GM19025 (cell line): ENCODE data around the gene SYNGAP1.
"Not testable (repeated sequence)": the region's sequence is repeated elsewhere in the genome, so short reads cannot be mapped to it uniquely, and the experiment has no call there.

Experiments used
- ATAC-seq: cut with Tn5 transposase; IDR thresholded peaks from one replicate; pipeline ENCODE4 v1.9.1; 2021; ENCODE audit warnings: mild to moderate bottlenecking, low read depth, moderate library complexity; ENCODE audit not compliant: unreplicated experiment

The SYNGAP1 gene

DNA sequence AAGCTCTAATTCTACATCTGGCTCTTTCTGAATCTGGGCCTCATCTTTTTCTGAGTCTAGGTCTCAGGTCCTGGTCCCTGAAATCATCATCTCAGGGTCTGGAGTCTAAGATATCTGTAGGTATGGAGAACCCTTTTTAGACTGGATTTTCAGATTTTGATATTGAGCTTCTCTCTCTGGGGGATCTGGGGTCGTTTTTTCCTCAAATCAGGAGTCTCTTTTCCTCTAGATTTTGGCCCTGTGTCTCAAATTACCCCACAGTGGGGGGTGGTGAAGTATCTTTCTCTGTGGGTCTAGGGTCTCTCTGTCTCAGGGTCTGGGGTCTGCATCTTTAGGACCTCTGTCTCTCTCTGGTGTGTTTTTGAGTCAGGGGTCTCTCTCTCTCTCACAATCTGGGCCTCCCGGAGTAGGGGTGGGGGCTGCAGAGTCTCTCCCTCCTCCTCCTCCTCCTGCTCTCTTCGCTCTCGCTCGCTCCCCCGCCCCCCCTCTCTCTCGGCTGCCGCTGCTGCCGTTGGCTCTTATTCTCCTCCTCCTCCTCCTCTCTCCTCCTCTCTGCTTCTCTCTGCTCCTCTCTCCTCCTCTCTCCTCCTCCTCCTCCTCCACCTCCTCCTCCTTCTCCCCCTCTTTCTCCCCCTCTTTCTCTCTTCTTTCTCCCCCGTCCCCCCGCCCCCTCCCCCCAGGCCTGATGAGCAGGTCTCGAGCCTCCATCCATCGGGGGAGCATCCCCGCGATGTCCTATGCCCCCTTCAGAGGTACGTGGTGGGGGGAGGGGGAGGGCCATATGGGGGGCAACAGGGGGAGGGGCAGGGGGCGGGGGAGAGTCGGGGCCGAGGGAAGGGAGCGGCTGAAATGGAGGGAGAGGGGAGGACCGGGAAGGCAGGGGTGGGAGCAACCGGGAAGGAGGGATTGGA, at the start of gene SYNGAP1:
Gene SYNGAP1, plus strand, starts transcription at position 486 of the 911 bp plus-strand sequence. Its CDS starts 200 bp downstream, at position 686.
- no peak for ATAC-seq

DNA sequence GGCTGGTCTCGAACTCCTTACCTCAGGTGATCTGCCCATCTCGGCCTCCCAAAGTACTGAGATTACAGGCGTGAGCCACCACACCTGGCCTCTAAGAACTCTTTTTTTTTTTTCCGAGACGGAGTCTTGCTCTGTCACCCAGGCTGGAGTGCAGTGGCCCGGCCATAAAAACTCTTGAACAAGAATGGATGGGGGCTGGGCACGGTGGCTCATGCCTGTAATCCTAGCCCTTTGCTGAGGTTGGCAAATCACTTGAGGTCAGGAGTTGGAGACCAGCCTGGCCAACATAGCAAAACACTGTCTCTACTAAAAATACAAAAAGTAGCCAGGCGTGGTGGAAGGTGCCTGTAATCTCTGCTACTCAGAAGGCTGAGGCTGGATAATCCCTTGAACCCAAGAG, 48.0 kb upstream of the SYNGAP1 start:
- not testable (repeated sequence) for ATAC-seq

DNA sequence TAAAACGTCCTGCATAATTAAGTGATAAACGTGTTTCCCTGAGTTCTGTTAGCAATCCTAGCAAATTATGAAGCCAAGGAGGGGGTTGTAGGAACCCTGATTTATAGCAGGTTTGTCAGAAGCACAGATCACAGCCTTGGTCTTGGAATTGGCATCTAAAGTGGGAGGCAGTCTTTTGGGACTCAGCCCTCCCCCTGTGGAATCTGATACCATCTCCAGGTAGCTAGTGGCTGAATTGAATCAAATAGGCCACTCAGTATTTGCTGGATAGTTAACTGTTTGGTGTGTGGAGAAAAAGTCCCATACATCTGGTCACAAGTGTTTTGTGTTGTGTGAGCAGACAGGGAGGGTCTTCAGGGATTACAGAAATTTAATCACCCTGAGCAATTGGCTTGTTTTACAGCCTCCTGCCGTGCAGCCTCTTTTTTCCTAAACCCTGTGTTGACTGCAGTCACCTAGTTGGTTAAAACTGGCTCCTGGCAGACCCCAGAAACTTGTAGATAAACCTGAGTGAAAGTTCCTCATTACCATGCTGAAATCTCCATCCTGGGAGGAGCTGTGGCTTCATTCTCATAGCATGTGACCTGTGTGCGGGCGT, 47.2 kb upstream of the SYNGAP1 start:
- ATAC-seq = no peak

DNA sequence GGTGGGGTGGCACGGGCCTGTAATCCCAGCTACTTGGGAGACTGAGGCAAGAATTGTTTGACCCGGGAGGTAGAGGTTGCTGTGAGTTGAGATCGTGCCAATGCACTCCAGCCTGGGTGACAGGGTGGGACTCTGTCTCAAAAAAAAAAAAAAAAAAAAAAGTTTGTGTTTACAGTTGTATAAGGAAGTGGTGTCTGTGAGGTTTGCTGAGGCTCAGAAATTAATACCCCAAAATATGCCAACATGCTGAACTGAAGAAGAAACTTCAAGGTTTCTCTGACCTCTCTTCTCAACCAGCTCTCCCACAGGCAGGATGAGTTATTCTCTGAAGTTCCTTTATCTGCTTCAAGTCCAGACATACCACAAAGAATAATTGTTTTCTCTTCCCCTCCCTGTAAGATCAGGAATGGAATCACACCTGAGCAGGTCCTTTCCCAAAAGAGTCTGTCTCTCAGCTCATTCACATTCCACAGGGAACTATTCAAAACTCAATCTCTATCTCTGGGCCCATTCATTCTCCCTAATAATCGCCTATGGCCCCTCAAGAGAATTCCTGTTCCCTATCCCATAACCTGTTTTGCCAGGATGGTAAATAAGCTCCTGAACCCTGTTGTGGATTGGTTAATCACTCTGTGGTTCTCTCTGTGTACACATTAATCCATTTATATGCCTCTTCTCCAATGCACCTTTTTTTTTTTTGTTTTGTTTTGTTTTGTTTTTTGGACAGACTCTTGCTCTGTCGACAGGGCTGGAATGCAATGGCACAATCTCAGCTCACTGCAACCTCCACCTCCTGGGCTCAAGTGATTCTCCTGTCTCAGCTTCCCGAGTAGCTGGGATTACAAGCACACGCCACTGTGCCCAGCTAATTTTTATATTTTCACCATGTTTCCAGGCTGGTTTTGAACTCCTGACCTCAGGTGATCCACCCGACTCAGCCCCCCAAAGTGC, 45.6 kb upstream of the SYNGAP1 start:
- ATAC-seq = no peak

DNA sequence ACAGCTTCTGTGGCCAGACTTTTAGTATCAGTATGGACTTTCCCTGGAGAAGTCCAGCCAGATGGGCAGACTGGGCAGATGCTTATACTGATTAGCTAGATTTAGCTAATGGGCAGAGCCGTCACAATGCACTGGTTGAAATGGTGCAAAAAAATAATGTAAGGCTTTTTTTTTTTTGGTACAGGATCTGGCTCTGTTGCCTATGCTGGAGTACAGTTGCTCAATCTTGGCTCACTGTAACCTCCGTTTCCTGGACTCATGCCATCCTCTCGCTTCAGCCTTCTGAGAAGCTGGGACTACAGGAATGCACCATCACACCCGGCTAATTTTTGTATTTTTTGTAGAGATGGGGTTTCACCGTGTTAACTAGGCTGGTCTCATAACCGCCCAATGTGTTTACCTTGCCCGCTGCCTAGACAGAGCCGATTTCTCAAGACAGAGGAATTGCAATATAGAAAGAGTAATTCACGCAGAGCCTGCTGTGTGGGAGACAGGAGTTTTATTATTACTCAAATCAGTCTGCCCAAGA, 44.7 kb upstream of the SYNGAP1 start:
- no peak for ATAC-seq

DNA sequence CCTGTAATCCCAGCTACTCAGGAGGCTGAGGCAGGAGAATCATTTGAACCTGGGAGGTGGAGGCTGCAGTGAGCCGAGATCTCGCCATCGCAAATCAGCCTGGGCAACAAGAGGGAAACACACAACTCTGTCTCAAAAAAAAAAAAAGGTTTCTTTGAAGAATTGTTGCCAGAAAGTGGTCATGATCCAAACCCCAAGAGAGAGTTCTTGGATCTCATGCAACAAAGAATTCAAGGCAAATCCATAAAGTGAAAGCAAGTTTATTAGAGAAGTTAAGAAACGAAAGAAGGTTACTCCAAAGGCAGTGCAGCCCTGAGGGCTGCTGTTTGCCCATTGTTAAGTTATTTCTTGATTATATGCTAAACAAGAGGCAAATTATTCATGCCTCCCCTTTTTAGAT, 42.7 kb upstream of the SYNGAP1 start:
- ATAC-seq = no peak

DNA sequence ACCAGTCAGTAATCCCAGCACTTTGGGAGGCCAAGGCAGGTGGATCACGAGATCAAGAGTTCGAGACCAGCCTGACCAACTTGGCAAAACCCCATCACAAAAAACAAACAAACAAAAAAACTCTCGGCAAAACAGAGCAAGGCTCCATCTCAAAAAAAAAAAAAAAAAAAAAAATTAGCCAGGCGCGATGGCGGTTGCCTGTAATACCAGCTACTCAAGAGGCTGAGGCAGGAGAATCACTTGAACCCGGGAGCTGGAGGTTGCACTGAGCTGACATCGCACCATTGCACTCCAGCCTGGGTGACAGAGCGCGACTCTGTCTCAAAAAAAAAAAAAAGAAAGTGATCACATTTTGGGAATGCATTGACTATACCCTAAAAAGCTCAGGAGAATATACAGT, 40.7 kb upstream of the SYNGAP1 start:
- ATAC-seq = not testable (repeated sequence)

DNA sequence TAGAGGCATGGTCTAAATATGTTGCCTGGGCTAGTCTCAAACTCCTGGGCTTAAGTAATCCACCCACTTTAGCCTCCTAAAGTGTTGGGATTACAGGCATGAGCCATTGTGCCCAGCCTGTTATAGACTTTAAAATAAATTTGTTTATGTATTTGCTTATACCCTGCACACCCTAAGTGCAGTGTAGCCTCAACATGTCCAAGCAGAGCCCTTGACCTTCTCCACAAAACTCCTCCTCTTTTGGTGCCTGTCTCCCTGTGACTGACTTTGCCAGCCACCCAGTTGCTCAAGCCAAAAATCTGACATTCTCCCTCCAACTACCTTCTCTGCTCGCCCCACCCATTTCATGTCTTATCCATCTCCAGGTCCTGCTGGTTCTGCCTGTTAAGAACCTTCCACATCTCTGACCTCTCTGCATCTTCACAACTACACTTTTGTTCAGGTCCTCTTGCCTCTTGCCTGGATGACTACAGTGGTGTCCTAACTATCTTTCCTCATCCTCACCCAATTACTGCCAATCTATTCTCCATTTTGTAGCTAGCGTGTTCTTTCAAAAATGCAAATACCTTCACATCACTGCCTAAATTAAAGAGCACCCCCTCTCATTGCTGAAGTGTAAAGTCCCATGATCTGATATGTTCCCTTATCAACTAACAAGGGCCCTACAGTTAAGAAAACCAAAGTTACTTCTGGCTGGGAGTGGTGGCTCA, 39.4 kb upstream of the SYNGAP1 start:
- ATAC-seq = no peak

DNA sequence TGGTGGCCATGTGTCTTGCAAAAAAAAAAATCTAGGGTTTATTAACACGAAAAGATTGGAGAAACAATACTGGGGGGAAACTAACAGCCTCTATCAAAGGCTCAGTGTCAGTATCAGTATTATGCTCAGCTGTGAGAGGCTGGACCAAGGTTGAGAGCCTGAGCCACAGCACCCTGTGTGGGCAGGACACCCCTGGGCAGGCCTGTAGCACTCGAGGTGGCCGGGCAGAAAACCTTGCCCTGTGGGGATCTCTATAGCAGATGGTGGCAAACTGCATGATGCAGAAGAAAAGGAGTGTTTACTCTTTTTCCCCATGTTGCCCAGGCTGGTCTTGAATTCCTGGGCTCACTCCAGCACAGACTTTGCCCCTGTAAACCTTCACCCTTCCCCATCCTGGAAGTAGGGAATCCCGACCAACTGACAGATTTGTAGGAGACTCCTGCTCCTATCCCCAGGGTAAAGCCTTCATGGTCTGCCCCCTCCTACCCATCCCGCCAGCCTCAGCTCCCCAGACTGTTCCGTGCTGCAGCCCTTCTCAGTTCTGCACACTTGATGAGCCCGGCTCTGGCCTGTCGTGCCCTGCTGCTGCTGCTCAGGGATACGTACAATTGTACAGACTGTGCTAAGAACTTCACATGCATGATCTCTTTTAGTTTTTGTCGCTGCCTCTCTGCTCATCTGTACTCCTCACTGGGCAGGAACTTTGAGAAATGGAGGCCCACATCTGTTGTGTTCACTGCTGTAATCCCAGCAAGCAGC, 36.3 kb upstream of the SYNGAP1 start:
- no peak for ATAC-seq

DNA sequence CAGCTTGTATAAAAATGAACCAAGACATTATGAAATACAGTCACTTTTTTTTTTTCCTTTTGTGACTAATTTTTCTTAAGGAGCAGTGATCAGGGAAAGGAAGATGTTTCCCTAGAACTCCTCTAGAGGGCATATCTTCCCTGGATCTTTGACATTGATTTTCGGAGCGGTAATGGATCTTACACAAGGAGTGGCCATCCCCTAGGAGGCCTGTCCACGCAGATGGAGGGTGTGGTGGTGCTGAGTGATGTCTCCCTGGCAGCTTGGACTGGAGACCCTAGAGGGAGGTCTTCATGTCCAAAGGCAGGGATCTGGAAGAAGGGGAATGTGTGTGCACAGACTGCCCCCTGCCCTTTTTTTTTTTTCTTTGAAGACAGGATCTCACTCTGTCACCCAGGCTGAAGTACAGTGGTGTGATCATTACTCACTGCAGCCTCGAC, 35.3 kb upstream of the SYNGAP1 start:
- no peak for ATAC-seq

DNA sequence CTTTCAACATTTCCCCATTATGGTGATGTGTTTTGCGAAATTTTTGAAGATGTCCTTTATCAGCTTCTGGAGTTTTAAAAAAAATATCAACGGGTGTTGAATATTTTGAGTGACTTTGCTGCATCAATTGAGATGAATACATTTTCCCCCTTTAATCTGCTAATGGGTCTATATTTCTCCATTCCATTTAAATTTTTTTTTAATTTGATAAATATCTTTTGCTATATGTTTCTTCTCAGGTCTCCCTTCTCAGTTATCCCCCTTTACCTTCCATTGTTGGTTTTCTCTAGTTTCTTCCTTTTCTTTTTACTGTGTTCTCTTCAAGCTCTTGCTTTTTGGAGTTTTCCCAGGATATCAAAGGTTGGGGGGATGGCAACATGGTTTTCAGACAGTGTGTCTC, 29.7 kb upstream of the SYNGAP1 start:
- ATAC-seq = no peak

DNA sequence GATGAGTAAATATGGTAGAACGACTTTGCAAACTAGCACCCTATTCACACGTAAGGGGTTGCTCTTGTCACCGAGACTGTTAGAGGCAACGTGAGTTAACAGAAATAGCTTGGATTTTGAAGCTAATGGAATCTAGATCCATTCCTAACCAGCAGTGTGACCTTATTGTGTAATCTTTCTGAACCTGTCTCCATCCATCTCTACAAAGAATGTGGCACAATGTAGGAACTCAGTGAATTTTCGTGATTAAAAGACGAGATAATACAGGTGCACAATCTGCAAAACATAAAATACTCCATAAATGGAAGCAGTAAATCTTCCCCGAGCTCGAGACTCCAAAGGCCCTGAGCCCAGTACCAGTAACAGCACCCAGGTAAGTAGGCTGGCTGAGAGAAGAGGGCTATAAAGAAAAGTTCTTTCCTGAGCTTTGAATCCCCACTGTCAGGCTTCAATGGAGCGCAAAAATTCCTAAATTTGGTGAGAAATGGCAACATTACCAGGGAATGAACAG, 29.0 kb upstream of the SYNGAP1 start:
- no peak for ATAC-seq

DNA sequence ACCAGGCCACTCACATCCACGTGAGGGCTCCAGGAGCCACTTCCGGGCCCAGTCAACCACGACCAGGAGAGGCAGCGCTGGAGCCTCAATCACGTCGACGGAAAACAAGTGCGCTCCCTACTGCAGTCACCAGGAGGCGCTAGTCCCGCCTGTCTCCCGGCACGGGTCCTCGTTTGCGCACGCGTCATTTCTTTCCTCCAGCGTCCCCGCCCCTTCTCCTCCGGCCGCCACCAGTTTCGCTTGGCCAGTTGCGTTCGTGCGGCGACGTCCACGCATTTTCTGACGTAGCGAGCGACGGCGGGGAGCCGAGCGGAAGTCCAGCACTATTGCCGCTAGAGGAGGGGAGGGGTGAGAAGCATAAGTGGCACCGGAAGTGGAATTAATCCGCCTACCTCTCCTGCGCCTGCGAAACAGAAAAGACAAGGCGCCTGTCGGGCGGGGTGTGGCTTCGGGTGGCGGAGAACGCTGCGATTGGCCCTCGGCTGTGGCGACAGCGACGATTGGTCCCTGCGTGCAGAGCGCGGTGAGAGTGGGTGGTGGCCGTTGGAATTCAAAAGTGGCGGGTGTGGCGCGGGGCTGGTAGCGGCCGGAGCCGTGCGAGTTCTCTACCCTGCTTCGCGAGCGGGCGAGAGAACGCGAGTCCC, 28.5 kb upstream of the SYNGAP1 start, which contains the start of gene KIFC1:
Gene KIFC1, plus strand, starts transcription at position 546 of the 644 bp plus-strand sequence. CDS start 163 bp downstream, outside the sequence.
- peak; percentile 87 for ATAC-seq

DNA sequence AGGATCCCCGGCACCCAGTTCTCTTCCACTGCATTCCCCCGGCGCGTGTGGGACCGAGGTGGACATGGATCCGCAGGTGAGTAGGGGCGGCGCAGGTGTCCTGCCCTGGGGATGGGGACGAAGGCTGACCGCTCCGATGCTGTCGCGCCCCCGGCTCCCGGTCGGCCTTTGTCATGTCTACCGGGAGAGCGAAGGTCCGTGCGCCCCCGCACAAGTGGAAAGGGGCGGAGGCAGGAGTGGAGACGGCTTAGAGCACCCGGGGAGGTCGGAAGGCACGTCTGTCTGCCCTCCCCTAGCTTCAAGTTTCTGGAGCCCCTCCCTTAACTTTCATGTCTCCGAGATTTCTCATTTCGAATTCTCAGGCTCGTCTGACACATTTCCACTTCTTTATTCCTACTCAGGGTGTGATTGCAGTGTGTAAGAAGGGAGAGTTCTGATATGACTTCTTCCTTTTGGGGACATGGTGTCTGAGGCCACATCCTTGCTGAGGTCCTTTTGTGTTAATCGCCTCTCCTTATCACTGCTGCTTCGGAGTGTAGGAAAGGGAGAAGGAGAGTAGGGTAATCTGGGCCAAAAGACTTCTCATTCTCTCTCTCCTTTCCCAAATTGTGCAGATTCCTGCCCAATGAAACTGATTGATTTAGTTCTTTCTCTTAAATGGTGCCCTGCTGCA, 27.8 kb upstream of the SYNGAP1 start:
- ATAC-seq = no peak

DNA sequence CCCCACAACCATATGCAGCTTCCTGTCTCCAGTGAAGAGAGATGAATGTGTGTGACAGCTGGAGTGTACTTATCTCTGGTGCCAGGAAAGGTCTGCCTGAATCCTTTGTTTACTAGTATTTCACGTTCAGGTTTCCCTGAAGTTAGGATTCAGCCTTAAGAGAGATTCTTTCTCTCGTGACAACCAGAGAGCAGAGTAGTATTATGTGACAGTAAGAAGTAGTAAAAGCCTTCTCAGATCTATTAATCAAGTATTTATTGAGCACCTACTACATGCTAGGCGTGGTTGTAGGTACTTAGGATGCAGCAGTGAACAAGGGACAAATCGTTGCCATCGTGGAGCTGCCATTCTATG, 27.3 kb upstream of the SYNGAP1 start:
- ATAC-seq = no peak

DNA sequence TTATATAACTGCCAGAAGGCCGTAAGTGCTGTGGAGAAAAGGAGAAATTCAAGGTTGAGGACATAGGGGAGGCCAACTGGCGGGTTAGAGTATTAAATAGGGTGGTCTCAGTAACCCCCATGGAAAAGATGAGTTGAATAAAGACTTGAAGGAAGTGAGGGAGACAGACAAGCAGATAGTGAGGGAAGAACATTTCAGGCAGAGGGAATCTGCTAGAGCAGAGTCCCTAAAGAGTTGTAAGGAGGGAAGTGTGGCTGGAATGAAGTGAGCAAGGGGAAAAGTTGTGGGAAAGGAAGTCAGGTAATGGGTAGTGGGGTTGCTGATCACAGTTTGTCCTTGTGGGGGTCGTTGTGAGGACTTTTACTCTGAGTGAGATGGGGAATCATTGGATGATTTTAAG, 26.9 kb upstream of the SYNGAP1 start:
- no peak for ATAC-seq

DNA sequence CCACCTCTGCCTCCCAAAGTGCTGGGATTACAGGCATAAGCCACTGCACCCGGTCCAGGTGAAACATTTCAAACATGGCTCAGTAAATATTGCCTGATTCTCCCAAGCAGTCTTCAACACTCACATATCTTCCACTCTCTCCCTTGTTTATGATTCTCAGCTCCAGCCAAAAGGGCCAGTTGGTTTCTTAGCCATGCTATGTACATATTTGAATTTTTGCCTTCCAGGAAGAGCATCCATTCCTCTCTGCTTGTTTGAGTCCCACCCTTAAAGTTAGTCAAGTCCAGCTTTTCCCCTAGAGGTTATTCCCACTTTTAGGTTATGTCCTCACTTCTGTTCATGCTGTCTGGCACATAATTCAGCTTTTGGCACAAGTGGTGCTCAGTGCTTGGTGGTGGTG, 22.3 kb upstream of the SYNGAP1 start:
- ATAC-seq = no peak

DNA sequence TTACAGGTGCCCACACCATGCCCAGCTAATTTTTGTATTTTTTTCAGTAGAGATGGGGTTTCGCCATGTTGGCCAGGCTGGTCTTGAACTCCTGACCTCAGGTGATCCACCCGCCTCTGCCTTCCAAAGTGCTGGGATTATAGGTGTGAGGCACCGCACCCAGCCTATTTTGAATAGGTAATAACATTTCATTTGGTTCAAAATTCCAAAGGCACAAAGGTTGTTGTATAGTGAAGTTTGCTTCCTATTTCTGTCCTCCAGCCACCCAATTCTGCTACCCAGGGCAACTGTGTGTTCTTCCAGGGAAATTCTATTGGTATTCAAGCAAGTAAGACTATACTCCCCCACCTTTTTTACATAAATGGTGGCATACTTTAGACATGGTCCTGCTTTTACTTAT, 21.3 kb upstream of the SYNGAP1 start:
- not testable (repeated sequence) for ATAC-seq
